Osteoblast (primary cell): ENCODE measurements around the gene UFL1. TPM values are rescaled to one million over a fixed set of nuclear protein-coding genes. Genes with fewer than 3 reads are reported as not detected.

Source experiments
- DNase-seq: peaks from one replicate; pipeline ENCODE4 v3.0.0; 2011; ENCODE audit warnings: low spot score, mixed read lengths; ENCODE audit not compliant: insufficient read length; ENCODE audit errors: missing footprints
- H2AFZ ChIP-seq: 2 replicates; pipeline ENCODE4 v1.6.0; 2011; ENCODE audit warnings: mild to moderate bottlenecking, low read length
- H3K27ac ChIP-seq: 2 replicates; pipeline ENCODE4 v1.5.1; 2011; ENCODE audit warnings: mild to moderate bottlenecking, low read depth, low read length, moderate library complexity
- H3K27me3 ChIP-seq: 2 replicates; pipeline ENCODE4 v1.6.0; 2012; ENCODE audit warnings: mild to moderate bottlenecking, control low read depth, inconsistent platforms, low read length, moderate library complexity; ENCODE audit not compliant: insufficient read depth
- H3K36me3 ChIP-seq: 2 replicates; pipeline ENCODE4 v1.5.1; 2011; ENCODE audit warnings: mild to moderate bottlenecking, low read length, control low read depth, moderate library complexity; ENCODE audit not compliant: insufficient read depth
- H3K4me1 ChIP-seq: 2 replicates; pipeline ENCODE4 v1.5.1; 2011; ENCODE audit warnings: mild to moderate bottlenecking, low read length, control low read depth, moderate library complexity; ENCODE audit not compliant: insufficient read depth
- H3K4me2 ChIP-seq: 2 replicates; pipeline ENCODE4 v1.6.0; 2011; ENCODE audit warnings: mild to moderate bottlenecking, low read length; ENCODE audit not compliant: insufficient read depth
- H3K4me3 ChIP-seq: fragments of 200-600 bp; sonication (generic); 3 replicates; pipeline ENCODE4 v1.5.1; 2012; ENCODE audit warnings: mild to moderate bottlenecking, low read length, inconsistent platforms; ENCODE audit not compliant: insufficient read depth
- H3K79me2 ChIP-seq: 2 replicates; pipeline ENCODE4 v1.6.0; 2012; ENCODE audit warnings: mild to moderate bottlenecking, low read length, control low read depth, inconsistent platforms; ENCODE audit not compliant: insufficient read depth
- H3K9me3 ChIP-seq: 2 replicates; pipeline ENCODE4 v1.5.1; 2011; ENCODE audit warnings: low read depth, low read length, control low read depth
- H4K20me1 ChIP-seq: 2 replicates; pipeline ENCODE4 v1.6.0; 2012; ENCODE audit warnings: mild to moderate bottlenecking, low read length, control low read depth; ENCODE audit not compliant: insufficient read depth
- total RNA-seq: library from RNA; depleted of rRNA; stranded (reverse); fragments of >200 nt; gene quantifications from 2 replicates; pipeline ENCODE4 v1.2.3, GENCODE V29; 2012
- TF ChIP-seq, protein P1 (sequence below): IDR thresholded peaks from 2 replicates; pipeline ENCODE4 v1.5.1; 2011; ENCODE audit warnings: mild to moderate bottlenecking, low read depth, low read length, moderate library complexity; ENCODE audit errors: extremely low read depth

UFL1 gene
- total RNA-seq, 1 donor: 32.9 TPM

DNA sequence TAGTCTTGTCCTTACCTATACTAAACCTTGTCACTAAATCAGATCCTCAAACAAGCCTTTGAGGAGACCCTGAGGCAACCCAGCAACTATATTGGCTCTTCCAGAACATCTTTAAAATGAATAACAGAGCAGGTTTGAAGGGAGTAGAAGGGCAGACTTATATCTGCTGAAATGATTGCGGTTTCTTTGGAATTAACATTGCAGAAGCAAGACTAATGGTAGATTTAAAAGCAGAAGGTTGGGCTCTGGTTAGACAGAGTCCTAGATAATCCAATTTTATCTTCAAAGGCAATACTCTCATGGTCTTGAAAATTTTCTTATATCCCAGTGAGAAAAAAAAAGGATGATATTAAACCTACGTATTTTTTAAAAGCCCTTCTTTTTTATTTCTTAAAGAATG, 60.4 kb downstream of the UFL1 start:
- no peak overlapping the region for H2AFZ ChIP-seq
- H3K4me3 ChIP-seq: no peak overlapping the region
- no peaks in the 10 kb centered on the region for H3K36me3 ChIP-seq
- H3K79me2 ChIP-seq: no peaks in the 10 kb centered on the region
- H3K4me1 ChIP-seq: no peaks in the 10 kb centered on the region
- no peaks in the 10 kb centered on the region for H3K27me3 ChIP-seq
- H3K27ac ChIP-seq: no peak overlapping the region
- H3K4me2 ChIP-seq: no peak overlapping the region
- DNase-seq: no peak
- TF ChIP-seq, protein P1, sequence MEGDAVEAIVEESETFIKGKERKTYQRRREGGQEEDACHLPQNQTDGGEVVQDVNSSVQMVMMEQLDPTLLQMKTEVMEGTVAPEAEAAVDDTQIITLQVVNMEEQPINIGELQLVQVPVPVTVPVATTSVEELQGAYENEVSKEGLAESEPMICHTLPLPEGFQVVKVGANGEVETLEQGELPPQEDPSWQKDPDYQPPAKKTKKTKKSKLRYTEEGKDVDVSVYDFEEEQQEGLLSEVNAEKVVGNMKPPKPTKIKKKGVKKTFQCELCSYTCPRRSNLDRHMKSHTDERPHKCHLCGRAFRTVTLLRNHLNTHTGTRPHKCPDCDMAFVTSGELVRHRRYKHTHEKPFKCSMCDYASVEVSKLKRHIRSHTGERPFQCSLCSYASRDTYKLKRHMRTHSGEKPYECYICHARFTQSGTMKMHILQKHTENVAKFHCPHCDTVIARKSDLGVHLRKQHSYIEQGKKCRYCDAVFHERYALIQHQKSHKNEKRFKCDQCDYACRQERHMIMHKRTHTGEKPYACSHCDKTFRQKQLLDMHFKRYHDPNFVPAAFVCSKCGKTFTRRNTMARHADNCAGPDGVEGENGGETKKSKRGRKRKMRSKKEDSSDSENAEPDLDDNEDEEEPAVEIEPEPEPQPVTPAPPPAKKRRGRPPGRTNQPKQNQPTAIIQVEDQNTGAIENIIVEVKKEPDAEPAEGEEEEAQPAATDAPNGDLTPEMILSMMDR: no peak
- no peaks in the 10 kb centered on the region for H4K20me1 ChIP-seq
- H3K9me3 ChIP-seq: no peaks in the 10 kb centered on the region

DNA sequence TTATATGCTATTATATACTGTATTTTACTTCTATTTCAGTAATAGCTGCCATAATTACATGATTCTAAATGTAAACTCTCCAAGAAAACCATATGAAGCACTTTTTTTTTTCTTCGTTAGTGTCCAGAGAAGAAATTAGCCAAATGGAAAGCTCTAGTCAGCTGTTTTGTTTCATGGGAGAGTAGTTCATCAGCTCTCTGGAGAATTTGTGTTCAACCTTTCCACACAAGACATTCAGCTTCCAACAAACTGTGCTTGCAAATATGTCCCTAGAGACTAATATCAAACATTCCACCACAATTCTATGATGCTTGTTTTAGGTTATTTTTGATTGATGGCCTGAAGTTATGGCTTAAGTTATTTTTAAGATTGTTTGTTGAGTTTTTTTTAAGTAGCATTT, 60.8 kb downstream of the UFL1 start:
- H2AFZ ChIP-seq: no peak overlapping the region
- H3K4me3 ChIP-seq: no peak overlapping the region
- H3K27me3 ChIP-seq: no peaks in the 10 kb centered on the region
- H3K4me2 ChIP-seq: no peak overlapping the region
- TF ChIP-seq, protein P1: no peak
- DNase-seq: no peak
- H3K4me1 ChIP-seq: no peaks in the 10 kb centered on the region
- H3K36me3 ChIP-seq: no peaks in the 10 kb centered on the region
- no peaks in the 10 kb centered on the region for H3K79me2 ChIP-seq
- H3K27ac ChIP-seq: no peak overlapping the region
- H4K20me1 ChIP-seq: no peaks in the 10 kb centered on the region
- no peaks in the 10 kb centered on the region for H3K9me3 ChIP-seq

DNA sequence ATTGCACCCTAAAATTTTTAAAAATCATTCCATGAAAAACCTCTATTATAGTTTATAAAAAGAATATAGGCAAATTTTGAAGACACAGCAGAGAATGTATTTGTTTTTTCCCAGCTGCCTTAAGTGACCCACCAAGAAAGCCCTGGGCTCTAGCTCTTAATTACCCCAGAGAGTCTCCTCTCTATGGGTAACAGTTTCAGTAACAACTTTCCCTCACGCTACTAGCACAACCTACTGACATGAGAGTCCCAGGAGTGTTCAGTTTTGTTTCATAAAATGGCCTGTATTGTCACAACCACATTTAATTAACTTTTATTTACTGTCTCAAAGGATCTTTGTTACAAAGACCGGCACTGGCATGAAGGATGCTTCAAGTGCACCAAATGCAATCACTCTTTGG, 82.8 kb downstream of the UFL1 start:
- Histone ChIP-seq H3K4me1 (no peaks in the 10 kb centered on the region), H3K79me2 (no peaks in the 10 kb centered on the region), H3K9me3 (no peaks in the 10 kb centered on the region), H3K4me3 (no peak overlapping the region), H3K27ac (no peak overlapping the region), H3K4me2 (no peak overlapping the region), H3K36me3 (no peaks in the 10 kb centered on the region), H2AFZ (no peak overlapping the region), H3K27me3 (no peaks in the 10 kb centered on the region), H4K20me1 (no peaks in the 10 kb centered on the region)
- DNase-seq: no peak
- TF ChIP-seq, protein P1: no peak

Other genes starting within 250 kb of the UFL1 start
- gene FHL5, start 41.3 kb downstream of the UFL1 start, total RNA-seq: not detected in 2 replicates